Caki2 (cell line): ENCODE data around the gene KRTAP10-12. TPM values are rescaled to one million over a fixed set of nuclear protein-coding genes. Genes with fewer than 3 reads are reported as not detected.

ENCODE experiments used
- DNase-seq: peaks from one replicate; pipeline ENCODE4 v3.0.0-alpha.2; 2015; ENCODE audit warnings: low read depth
- in situ Hi-C: cut with HindIII; loops from 2 replicates; pipeline ENCODE4 v1.10.0; 2016; ENCODE audit warnings: low sequenced_read_pairs, low pct_unique_long_range_greater_than_20kb, mixed read lengths
- total RNA-seq: library from RNA; depleted of rRNA; stranded (reverse); fragments of >200 nt; shearing (Covaris generic); gene quantifications from 2 replicates; pipeline ENCODE4 v1.2.3, GENCODE V29; 2014; ENCODE audit warnings: low replicate concordance

The KRTAP10-12 gene
- total RNA-seq, 1 experiment from 2014 or later = not detected

DNA sequence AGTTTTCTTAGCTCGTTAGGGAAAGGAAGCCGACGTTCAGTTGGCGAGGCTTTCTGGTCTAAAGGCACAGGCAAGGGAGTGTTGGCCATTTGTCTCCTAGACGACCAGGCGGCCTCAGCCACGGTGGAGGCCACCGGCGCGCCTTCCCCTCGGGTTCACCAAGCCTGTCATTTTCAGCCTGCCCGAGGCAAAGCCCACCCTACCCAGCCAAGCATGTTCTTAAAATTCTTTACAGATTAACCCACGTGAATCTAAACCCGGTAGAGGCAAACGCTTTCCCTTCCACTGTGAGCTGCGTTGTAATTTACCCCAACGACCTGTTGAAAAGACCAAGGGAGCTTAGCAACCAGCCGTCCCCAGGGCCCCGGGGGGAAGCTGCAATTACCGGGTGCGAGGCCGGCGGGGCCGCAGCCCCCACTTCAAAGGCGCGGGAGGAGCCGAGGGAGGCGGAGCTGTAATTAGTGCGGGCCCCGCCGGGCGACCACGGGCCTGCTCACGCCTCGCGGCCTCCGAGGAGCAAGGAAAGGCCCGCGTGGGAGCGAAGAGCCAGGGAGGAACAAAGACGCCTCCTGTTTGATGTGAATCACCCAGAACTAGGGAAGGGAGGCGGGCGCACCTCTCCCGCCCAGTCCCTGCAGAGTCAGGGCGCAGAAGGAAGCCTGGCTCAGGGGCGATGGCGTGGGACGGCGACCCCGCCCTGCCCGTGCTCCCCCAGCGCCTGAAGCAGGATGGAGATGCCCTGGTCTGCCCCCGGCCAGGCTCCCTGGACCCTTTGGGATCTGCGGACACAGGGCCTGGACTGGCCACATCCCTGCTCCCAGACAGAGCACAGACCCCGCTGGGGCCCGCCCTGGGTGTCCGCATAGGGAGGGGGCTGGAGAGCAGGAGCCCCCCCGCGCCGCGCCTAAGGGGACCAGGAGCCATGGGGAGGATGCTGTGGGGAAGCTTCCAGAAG lies 26.5 kb downstream of the KRTAP10-12 start:
- no peak for DNase-seq
- in situ Hi-C loops = no loop called here

DNA sequence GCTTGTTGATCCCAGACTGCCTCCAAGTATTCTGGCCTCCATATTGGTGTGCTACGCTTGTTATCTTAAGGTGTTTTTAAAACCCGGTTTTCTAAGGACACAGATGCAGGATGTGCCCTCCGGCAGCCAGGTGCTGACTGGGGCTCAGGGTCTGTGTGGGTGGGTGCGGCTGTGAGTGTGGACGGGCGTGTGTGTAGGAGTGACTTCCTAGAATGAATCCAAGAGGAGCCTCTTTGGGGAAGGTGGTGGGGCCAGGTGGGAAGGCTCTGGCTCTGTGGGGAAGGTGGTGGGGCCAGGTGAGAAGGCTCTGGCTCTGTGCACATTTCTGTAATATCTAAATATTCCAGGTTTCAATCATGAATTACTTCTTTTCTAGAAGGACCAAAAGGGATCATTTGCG lies 27.2 kb downstream of the KRTAP10-12 start:
- DNase-seq = no peak
- in situ Hi-C loops = no loop called here

DNA sequence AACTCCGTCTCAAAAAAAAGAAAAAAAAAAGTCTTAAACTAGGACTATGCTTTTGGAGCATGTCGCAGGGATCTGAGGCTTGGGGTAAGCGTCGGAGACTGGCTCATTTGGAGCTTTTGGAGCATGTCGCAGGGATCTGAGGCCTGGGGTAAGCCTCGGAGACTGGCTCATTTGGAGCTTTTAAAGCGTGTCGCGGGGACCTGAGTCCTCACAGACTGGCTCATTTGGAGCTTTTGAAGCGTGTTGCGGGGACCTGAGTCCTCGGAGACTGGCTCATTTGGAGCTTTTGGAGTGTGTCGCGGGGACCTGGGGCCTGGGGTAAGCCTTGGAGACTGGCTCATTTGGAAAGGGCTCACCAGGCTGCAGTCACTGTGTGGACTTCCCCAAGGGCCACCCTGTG lies 28.0 kb downstream of the KRTAP10-12 start:
- no peak for DNase-seq
- in situ Hi-C loops = no loop called here

DNA sequence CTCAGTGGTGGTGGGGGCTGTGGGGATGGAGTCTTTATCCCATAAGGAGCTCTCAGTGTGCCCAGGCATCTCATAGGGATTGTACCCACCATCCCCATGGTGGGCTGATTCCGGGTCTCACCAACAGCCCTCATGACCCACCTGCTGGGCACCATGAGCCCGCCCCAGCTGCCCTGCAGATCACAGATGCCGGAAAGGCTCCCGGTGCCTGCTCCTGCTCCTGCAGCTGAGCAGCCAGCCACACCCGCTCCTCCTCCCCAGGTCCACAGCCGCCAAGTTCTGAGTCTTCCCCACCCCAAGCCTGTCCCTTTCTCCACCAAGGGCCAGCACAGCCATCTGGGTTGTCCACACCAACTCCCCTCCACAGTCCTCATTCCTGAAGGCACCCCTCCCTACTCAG lies 29.9 kb downstream of the KRTAP10-12 start:
- in situ Hi-C loops = no loop called here

DNA sequence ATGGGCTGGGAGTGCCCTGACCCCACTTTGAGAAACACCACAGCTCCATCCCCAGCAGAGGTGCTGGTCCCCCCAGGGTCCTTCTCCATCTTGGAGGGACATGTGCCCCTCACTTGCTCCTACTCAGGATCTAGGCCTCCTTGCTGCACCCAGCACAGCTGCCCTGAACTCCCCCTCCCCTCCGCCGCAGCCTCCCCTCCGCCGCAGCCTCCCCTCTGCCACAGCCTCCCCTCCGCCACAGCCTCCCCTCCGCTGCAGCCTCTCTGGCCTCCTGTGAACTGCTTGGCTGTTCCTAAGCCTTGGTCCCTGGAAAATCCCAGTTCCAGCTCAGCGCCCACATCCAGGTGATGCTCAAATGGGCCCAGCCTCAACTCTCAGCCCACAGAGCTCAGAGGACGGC lies 30.3 kb downstream of the KRTAP10-12 start:
- in situ Hi-C loops = no loop called here
- no peak for DNase-seq

More for the DNA sequence above, 29.9 kb downstream of the KRTAP10-12 start:
- no peak for DNase-seq

DNA sequence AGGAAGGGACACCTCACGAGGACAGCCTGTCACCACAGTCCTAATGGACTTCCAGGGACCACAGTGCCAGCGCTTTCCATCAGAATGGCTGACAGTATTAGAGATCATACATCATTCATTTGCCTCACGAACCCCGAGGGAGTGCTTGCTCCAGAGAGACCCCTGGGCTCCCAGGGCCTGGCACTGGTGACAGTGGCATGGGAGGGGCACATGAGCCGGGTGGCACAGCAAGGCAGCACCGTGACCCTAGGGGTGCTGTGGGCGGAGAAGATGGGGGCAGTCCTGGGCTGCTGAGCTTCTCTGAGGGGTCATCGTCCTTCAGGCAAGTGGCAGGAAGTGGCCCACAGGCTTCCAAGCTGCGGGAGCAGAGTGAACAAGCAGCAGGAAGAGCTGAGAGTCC lies 30.8 kb downstream of the KRTAP10-12 start:
- DNase-seq = no peak
- in situ Hi-C loops = no loop called here

DNA sequence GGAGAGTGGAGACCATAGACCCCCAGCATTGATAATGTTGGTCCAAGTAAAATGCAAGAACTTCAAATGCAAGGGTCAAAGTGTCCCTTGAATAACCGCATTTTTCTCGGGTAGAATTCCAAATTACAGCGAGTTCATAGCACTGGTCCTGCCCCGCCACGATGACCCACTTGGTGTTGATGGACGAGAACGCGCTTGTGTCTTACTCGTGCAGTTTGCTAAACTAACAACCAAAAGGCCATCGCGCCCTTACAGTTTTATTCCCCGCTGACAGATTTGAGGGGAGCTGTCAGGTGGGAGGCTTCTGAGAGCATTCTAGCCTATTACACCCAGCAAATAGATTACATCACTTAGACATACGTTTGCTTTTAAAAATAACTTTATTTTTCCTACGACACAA lies 31.7 kb downstream of the KRTAP10-12 start:
- in situ Hi-C loops = no loop called here
- no peak for DNase-seq

DNA sequence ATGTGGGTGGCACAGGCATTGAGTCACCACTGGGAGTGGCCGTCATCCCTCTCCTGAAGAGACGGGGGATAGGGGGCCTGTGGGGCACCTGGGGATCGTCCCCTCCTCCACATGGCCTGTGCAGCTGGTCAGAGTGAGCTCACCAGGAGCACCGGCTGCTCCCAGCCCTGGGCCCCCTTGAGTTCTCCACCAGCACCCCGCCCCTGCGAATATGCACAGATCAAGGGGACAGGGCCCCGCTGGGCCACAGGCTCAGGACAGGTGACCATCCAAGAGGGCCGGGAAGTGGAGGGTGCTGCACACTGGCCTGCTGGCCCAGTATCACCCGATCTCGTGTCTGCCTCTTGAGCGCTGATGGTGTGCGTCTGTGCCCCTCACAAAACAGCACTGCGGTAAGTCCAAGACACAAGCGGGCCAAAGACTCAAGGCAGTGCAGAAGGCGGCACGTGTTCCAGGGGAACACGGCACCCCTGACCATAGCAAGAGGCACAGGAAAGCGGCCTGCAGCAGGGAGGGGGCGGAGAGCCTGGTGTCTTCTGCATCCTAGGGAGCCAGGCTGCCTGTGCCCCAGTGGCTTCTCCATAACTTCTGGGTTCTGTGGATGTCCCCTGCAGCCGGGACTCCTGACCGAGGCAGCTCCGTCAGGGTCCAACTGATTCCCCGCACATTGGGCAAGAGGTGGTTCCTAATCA lies 32.5 kb downstream of the KRTAP10-12 start:
- DNase-seq = no peak
- in situ Hi-C loops = no loop called here

DNA sequence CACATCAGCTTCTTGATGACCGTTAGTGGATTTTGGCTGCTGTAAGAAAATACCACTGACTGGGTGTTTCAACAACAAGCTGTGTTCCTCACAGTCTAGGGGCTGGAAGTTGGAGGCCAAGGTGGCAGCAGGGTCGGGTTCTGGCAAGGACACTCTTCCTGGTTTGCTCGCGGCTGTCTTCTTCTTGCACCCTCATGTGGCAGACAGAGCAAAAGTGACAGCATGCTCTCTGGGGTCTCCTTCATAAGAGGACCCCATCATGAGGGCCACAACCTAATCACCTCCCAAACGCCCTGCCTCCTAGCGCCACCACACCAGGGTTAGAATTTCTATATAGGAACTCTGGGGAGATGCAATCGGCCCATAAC lies 33.0 kb downstream of the KRTAP10-12 start:
- in situ Hi-C loops = no loop called here
- no peak for DNase-seq

DNA sequence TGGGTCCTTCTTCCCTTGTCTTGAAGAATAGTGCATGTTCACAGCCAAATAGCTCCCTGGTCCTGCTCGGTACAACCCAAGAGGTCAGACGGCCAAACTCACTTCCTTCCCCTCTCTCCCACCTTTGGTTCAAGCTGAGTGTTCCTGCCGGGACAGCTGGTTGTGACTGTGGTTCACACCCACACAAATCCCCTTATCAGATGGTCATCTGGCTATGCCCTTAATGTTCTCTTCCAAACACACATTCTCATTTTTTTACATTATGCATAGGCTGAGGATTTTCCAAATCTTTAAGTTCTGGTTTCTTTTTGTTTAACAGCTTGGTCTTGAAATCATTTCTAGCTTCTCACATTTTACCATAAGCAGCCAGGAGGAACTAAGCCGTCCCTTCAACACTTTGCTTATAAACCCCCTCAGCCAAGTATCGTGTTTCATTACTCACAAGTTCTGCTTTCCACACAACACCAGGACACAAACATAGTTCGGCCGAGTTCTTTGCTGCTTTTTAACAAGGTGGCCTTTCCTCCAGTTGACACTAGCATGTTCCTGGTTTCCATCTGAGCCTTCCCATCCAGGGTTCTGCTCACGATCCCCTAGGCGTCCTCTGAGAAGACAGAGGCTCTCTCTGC lies 34.1 kb downstream of the KRTAP10-12 start:
- in situ Hi-C loops = no loop called here
- no peak for DNase-seq

DNA sequence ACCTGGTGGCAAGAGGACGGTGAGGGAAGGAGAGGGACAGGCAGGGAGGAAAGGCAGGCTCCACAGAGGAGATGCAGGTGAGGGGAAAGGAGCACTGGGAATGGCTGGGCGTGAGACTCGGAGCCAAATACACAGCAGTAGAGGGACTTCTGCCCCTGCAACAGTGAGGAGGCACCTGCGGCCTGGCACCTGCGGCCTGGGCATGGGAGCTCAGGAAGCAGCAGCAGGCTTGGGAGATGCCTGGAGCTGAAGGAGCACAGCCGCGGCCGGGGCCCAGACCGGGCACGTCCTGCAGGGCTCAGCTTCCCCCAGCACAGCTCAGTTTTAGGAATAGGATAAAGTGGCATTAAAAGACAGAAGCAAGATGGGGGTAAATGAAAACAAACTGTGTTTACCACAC lies 35.3 kb downstream of the KRTAP10-12 start:
- in situ Hi-C loops = no loop called here
- DNase-seq = no peak

DNA sequence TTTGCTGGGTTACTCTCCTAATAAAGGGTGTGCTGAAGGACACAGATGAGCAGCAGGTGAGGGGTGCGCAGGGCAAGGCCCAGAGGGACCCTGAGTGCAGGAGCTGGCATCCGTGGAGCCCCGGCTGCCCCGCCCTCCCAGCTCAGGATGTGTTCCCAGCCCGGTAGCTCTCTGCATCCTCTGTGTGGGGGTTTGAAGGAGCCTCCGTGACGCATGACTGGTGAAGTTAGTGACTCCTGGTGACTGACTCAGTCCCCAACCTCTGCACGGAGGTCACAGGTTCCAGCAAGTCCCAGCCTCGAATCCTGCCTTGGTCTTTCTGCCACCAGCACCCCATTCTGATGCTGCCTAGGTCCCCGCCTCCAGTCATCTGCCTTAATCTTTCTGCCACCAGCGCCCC lies 36.0 kb downstream of the KRTAP10-12 start:
- DNase-seq = peak; percentile 41
- in situ Hi-C loops = no loop called here

DNA sequence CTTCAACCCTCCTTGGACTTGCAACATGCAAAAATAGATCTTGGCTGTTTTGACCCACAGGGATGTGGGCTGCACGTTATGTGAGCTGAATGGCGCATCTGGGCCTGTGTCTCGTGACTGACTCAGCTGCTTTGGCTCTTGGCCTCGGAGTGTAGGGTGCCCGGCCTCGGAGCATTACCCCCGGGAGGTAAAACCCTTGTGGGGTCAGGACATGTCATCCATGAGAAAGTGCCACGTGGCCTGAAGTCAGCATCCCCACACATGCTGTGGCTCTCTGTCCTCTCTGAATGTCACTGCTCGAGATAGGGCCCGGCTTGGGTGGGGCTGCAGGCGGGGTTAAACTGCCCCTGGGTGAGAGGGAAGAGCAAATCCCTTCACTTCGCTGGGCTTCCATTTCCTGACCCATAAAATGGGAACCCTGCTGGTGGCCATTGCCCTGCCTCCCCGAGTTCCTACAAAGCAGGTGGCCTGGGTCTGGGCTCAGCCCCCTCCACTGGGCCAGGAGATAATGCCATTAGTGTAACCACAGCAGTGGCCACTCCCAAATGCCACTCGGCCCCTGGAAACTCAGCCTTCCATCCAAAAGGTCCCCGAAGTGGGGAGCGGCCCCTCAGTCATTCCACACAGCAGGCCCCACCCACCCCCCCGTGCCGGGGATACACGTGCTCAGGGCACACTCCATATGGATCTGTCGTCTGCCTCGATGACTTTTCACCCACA lies 37.2 kb downstream of the KRTAP10-12 start:
- in situ Hi-C loops = no loop called here
- DNase-seq = no peak

DNA sequence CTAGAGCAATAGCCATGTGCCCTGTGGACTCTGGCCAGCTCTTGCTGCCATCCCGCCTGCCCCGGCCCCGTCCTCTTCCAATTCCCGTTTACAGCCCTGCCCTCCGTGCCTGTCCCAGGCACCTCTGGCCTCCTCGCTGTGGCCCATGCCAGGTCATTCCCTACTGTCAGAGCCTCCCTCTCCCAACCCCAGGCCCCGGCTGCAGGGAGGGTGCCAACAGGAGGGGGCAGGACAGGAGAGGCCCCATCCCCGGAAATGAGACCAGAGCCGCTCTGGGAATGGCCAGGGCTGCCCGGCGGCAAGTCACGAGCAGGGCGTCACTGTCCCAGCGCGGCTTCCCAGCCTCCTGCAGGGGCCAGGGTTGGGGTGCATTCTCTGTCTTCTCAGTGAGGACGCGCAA lies 37.9 kb downstream of the KRTAP10-12 start:
- in situ Hi-C loops = no loop called here
- no peak for DNase-seq

DNA sequence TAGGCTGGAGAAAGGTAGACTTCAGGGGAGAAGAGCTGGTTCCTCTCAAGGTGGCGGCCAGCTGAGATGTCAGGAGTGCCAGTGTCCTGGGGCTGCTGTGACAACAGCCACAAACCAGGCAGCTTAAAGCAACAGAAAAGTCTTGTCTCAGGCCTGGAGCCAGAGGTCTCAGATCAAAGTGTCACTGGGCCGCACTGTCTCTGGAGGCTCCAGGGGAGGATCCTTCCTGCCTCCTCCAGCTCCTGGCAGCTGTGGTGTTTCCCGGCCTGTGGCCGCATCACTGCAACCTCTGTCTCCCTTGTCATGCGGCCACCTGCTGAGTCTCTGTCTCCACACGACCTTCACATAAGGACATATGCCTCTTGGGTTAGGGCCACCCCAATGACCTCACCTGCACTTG lies 38.8 kb downstream of the KRTAP10-12 start:
- no peak for DNase-seq
- in situ Hi-C loops = no loop called here

DNA sequence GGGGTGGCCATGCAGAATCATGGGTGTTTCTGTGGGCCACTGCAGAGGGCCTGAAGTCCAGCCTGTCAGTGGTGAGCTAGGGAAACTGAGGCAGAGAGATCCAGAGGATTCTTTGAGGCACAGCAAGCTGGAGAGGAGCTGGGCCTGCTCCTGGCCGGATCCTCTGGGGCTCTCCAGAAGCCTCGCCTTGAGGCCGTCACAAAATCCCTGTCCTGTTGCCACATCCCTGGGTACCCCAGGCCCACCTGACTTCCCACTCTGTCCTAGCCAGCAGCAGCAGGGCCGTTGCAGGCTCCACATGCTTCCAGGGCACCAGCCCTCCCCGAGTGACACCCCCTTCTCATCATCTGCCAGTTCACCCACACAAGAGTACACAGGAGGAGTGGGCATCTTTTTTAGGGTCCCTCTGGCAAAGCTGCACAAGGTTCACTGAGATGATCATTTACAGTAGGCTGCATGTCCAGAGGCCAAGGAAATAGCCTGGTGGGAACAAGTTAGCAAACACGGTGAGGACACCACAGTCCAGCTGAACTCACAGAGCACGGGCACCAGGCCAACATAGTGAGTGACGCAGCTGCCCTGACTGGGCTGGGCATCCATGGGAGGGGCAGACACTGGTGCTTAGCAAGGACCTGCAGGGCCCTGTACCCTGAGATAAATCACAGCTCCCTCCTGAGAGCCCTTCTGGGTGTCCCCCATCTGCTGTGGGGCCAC lies 39.5 kb downstream of the KRTAP10-12 start:
- in situ Hi-C loops = no loop called here
- DNase-seq = peak; percentile 78

DNA sequence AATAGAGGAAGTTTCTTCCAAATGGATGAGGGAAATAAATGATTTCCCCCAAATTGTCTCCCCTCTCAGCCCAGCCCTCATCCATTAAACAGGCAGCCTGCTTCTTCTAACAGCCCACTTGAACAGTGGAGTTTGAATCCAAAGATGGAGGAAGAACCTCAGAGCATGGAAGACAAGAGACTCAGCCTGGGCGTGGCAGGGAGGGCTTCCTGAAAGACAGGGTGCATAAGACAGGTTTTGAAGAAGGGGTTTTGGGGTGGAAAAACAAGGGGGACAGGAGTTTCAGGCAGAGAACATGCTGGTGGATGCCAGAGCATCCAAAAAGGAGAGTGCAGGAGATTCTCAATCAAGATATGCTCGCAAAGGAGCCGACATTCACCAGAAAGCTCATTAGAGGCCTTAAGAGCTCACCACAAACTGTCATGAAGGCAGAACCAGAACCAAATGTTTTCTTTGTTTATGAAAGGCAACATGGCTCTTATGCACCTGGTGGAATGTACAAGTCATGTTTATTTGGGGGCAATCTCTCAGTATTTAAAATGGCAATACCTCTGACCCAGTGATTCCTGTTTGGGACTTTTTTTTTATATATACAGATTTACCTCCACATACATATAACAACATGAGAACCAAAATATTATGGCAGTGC lies 40.9 kb downstream of the KRTAP10-12 start:
- no peak for DNase-seq
- in situ Hi-C loops = no loop called here

DNA sequence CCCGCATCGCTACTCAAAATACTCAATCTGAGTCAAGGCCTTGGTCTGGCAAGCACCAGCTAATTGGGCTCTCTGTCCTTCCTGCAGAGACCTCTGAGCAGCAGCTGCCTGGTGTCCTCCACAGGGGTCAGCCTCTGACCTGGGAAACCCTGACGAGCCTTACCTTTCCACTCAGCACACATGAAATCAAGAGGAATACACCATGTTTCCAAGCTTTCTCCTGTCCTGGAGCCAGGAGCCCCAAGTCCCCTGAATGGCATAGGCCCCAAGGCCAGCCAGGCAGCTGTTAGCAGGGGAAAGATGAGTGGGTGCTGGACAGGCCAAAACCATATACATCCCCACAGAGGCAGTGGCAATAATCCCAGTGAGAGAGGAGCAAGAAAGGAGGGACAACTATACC lies 41.6 kb downstream of the KRTAP10-12 start:
- DNase-seq = no peak
- in situ Hi-C loops = no loop called here
